Measurements from ENCODE around the gene FBLN5. TPM values are rescaled to one million over a fixed set of nuclear protein-coding genes. Genes with fewer than 3 reads are reported as not detected.

The FBLN5 gene
- total and polyA plus RNA-seq, 8 donors: 20.1 to 151 (median 48.6) TPM

DNA sequence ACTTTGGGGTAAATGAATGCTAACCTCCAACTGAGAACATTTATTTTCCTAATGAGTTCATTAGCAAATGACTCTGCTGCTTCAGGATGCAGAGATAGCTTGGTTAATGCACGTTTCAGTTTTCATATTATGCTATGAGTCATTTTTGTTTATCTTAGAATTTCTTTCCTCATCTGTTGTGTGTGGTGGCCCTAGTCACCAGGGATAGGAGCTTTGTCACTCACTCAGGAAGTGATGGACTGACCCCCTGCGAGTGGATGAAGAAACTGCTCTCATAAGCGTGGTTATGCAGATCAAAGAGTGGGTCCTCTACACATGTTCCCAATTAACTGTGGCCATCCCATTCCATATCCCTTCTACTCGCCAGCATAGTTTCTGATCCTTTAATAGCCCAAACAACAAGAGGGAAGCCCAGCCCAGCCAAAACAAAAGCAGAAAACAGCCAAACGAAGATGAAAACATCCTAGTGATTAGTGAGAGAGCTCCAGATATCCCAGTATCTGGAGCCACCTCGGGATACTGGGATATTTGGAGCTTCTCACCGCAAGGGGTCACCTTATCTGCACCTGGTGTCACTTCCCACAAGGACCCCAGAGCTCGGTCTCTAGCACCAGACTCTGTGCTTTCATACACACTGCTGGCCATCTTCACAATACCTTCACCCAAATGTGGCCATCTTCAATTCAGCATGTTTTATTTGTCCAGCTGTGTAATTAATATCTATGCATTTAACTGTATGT lies 88.8 kb downstream of the FBLN5 start:
- peak overlapping the region in 2 of 5 donors; percentile 24 to 34 for H3K27ac ChIP-seq
- no peak overlapping the region for H3K4me3 ChIP-seq
- intact Hi-C loops (cut with DNase I; ENCODE audit: low total_unique reads): no loop called here
- H3K4me1 ChIP-seq: peaks cover 0 to 28% (median 7%) of the 10 kb centered on the region in 4 donors
- TF ChIP-seq, protein P1, sequence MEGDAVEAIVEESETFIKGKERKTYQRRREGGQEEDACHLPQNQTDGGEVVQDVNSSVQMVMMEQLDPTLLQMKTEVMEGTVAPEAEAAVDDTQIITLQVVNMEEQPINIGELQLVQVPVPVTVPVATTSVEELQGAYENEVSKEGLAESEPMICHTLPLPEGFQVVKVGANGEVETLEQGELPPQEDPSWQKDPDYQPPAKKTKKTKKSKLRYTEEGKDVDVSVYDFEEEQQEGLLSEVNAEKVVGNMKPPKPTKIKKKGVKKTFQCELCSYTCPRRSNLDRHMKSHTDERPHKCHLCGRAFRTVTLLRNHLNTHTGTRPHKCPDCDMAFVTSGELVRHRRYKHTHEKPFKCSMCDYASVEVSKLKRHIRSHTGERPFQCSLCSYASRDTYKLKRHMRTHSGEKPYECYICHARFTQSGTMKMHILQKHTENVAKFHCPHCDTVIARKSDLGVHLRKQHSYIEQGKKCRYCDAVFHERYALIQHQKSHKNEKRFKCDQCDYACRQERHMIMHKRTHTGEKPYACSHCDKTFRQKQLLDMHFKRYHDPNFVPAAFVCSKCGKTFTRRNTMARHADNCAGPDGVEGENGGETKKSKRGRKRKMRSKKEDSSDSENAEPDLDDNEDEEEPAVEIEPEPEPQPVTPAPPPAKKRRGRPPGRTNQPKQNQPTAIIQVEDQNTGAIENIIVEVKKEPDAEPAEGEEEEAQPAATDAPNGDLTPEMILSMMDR (IDR thresholded peaks at IDR 0.05): no peak
- TF ChIP-seq POLR2A (IDR thresholded peaks at IDR 0.05) (no peak), EP300 (IDR thresholded peaks at IDR 0.05) (no peak), POLR2AphosphoS5 (IDR thresholded peaks at IDR 0.05) (peak in 1 of 3 donors; percentile 49)
- peak in 1 of 2 donors; percentile 53 for DNase-seq
- H3K36me3 ChIP-seq: no peaks in the 10 kb centered on the region
- no peaks in the 10 kb centered on the region for H3K9me3 ChIP-seq
- 23 to 35% (median 28%) methylated on average over 8 of the region's 8 CpGs for WGBS, 5 donors
- no peaks in the 10 kb centered on the region for H3K27me3 ChIP-seq

DNA sequence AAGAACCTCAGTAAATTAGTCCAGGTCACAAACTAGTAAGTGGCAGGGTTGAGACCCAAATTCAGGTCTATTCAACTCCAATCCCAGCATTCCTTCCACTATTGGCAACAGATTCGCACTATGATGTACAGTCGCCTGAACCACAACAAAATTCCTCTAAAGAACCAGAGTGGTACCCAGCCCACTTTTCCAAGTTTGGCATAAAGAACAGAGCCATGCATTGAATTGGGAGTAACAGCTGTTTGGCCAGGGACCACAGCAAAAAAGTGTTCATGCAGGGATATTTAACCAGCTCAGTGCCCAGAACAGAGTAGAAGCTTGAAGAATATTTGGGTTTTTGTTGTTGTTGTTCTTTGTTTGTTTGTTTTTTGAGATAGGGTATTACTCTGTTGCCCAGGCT lies 89.9 kb downstream of the FBLN5 start:
- H3K4me3 ChIP-seq: no peak overlapping the region
- no peaks in the 10 kb centered on the region for H3K36me3 ChIP-seq
- H3K27me3 ChIP-seq: no peaks in the 10 kb centered on the region
- H3K9me3 ChIP-seq: no peaks in the 10 kb centered on the region
- 78 to 95% (median 91%) methylated on average over 2 of the region's 2 CpGs for WGBS, 5 donors
- TF ChIP-seq, protein P1 (IDR thresholded peaks at IDR 0.05): no peak
- TF ChIP-seq POLR2AphosphoS5 (IDR thresholded peaks at IDR 0.05) (no peak), POLR2A (IDR thresholded peaks at IDR 0.05) (no peak), EP300 (IDR thresholded peaks at IDR 0.05) (no peak)
- H3K27ac ChIP-seq: no peak overlapping the region
- intact Hi-C loops (cut with DNase I; ENCODE audit: low total_unique reads): no loop called here
- DNase-seq: no peak
- peaks cover 0 to 29% (median 7%) of the 10 kb centered on the region in 4 donors for H3K4me1 ChIP-seq

DNA sequence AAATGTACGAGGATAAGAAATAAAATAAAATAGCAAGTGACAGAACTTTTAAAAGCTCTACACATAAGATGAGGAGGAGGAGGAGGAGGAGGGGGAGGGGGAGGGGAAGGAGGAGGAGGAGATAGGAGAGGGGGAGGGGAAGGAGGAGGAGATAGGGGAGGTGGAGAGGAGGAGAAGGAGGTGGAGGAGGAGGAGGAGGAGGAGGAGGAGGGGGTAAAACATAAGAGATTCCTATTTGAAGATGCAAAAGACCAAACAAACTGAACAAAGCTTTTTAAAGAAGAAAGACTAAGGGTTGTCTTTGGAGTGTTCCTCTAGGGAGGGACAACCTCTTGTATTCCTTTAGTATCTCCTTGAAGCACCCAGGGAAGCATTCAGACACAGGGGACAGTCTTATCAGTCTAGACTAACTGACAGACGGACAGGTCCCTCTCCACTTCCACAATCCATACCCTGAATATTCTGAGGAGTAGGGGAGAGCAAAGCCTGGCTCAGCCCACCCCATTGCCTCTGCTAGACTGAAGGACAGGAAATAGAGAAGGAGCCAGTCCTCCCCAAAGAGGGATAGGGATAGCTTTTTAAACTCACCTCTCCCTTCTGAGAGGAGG lies 93.1 kb downstream of the FBLN5 start:
- peaks cover 0 to 29% (median 7%) of the 10 kb centered on the region in 4 donors for H3K4me1 ChIP-seq
- intact Hi-C loops (cut with DNase I; ENCODE audit: low total_unique reads): no loop called here
- no peaks in the 10 kb centered on the region for H3K27me3 ChIP-seq
- no peak for DNase-seq
- WGBS, 5 donors: 68 to 85% (median 82%) methylated on average over 2 of the region's 2 CpGs
- H3K36me3 ChIP-seq: no peaks in the 10 kb centered on the region
- H3K4me3 ChIP-seq: no peak overlapping the region
- TF ChIP-seq POLR2AphosphoS5 (IDR thresholded peaks at IDR 0.05) (no peak), POLR2A (IDR thresholded peaks at IDR 0.05) (no peak), EP300 (IDR thresholded peaks at IDR 0.05) (no peak)
- TF ChIP-seq, protein P1 (IDR thresholded peaks at IDR 0.05): no peak
- H3K27ac ChIP-seq: peak overlapping the region in 1 of 5 donors; percentile 21
- H3K9me3 ChIP-seq: no peaks in the 10 kb centered on the region

DNA sequence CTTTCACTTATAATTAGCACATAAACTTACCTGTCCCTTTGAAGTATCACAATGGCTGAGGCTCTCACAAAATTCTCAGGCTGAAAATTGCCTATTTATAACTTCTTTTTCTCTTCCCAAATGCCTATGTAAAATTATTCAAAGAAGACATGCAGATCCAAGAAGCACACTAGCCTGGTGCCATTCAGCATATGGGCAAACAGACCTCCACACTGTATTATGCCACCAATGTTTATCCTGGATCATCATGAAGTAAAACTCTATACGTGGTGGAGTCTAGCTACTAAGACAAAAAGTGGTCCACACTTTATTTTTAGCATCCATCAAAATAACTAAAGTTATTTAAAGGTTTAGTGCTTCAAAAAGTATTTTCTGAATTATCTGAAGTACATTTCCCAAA lies 95.9 kb downstream of the FBLN5 start:
- intact Hi-C loops (cut with DNase I; ENCODE audit: low total_unique reads): no loop called here
- Histone ChIP-seq H3K4me3 (no peak overlapping the region), H3K27me3 (no peaks in the 10 kb centered on the region), H3K9me3 (no peaks in the 10 kb centered on the region), H3K27ac (no peak overlapping the region), H3K36me3 (no peaks in the 10 kb centered on the region), H3K4me1 (peaks cover 0 to 11% (median 5%) of the 10 kb centered on the region in 4 donors)
- WGBS, 5 donors: 0 to 51% (median 39%) methylated on average over 1 of the region's 1 CpG
- no peak for DNase-seq
- TF ChIP-seq, protein P1 (IDR thresholded peaks at IDR 0.05): no peak
- TF ChIP-seq EP300 (IDR thresholded peaks at IDR 0.05) (no peak), POLR2AphosphoS5 (IDR thresholded peaks at IDR 0.05) (no peak)
